8988T (cell line): Measurements from ENCODE around the gene NHLRC1.

Experiments used
- DNase-seq: peaks from one replicate; pipeline ENCODE4 v3.0.0; 2011

The NHLRC1 gene

GRCh38 chr6:18080544-18080943 is 41.9 kb downstream of the NHLRC1 start:
- DNase-seq, result no peak

- no peak for DNase-seq
Measured at GRCh38 chr6:18078866-18079265, 43.6 kb downstream of the NHLRC1 start.

- no peak for DNase-seq
Measured at GRCh38 chr6:18076231-18076630, 46.2 kb downstream of the NHLRC1 start.

- no peak for DNase-seq
Measured at GRCh38 chr6:18072841-18073240, 49.6 kb downstream of the NHLRC1 start.

- no peak for DNase-seq
Measured at GRCh38 chr6:18070486-18070885, 52.0 kb downstream of the NHLRC1 start.
